Heart left ventricle (tissue), 16 donors: ENCODE results near the gene COPS7B. TPM values are rescaled to one million over a fixed set of nuclear protein-coding genes. Genes with fewer than 3 reads are reported as not detected.
A peak's percentile ranks its signal among the peaks of the same experiment; 100 is the strongest.

Experiments used
- ATAC-seq, 4 donors: fragments of 200-7000 bp; cut with Tn5 transposase; one replicate each; pipeline ENCODE4 v1.9.1; 2020 to 2022; ENCODE audit warnings: moderate library complexity in 4 of 4, mild to moderate bottlenecking in 3 of 4, moderate number of reproducible peaks in 1 of 4
- DNase-seq, 5 donors: peaks; one replicate each; pipeline ENCODE4 v3.0.0-alpha.2; 2020
- H3K27ac ChIP-seq, 12 donors: fragments of 200-600 bp; sonication (generic) in 4 of 12; one replicate each; pipeline versions ENCODE4 v1.5.0 to v1.8.0; 2016 to 2022; ENCODE audit warnings: mild to moderate bottlenecking in 2 of 12
- H3K27me3 ChIP-seq, 9 donors: fragments of 200-600 bp; sonication (generic) in 2 of 9; one replicate each; pipeline versions ENCODE4 v1.5.1 to v1.8.0; 2016 to 2022; ENCODE audit warnings: mild to moderate bottlenecking in 3 of 9
- H3K36me3 ChIP-seq, 9 donors: fragments of 200-600 bp; sonication (generic) in 2 of 9; one replicate each; pipeline versions ENCODE4 v1.5.0 to v1.8.0; 2018 to 2022; ENCODE audit warnings: mild to moderate bottlenecking in 2 of 9
- H3K4me1 ChIP-seq, 12 donors: fragments of 200-600 bp; sonication (generic) in 4 of 12; one replicate each; pipeline versions ENCODE4 v1.5.0 to v1.8.0; 2016 to 2022; ENCODE audit warnings: mild to moderate bottlenecking in 3 of 12
- H3K4me3 ChIP-seq, 12 donors: fragments of 200-600 bp; sonication (generic) in 4 of 12; one replicate each; pipeline versions ENCODE4 v1.5.0 to v1.8.0; 2017 to 2022; ENCODE audit warnings: mild to moderate bottlenecking in 9 of 12, moderate library complexity in 4 of 12
- H3K9me3 ChIP-seq, 12 donors: fragments of 200-600 bp; sonication (generic) in 4 of 12; one replicate each; pipeline versions ENCODE4 v1.5.0 to v1.8.0; 2016 to 2022; ENCODE audit warnings: mild to moderate bottlenecking in 1 of 12
- POLR2A ChIP-seq, 2 donors: fragments of 450-650 bp; IDR thresholded peaks; one replicate each; pipeline ENCODE4 v1.6.1; 2017; ENCODE audit warnings: antibody characterized with exemption in 2 of 2, mild to moderate bottlenecking in 2 of 2, moderate library complexity in 2 of 2
- WGBS, 4 donors: extraction: QIAGEN DNeasy Blood & Tissue Kit in 2 of 4; methylation state at CpG; one replicate each; pipeline versions ENCODE4 v1.1.5 to v1.1.7; 2013 to 2018; 5-methylcytosine and 5-hydroxymethylcytosine counted together
- intact Hi-C, 10 donors: fragments of 100-400 bp; cut with DNase I; formaldehyde crosslinking; loops; one replicate each; pipeline versions ENCODE4 v1.11.1 to v1.14.2; 2022
- polyA plus RNA-seq, 2 donors: library from polyadenylated mRNA; stranded (reverse); fragments of 200-250 nt; gene quantifications; one replicate each; pipeline ENCODE4 v1.2.3, GENCODE V29; 2013
- total RNA-seq, 9 donors: library from RNA; depleted of rRNA in 2 of 9; stranded (reverse); fragments of >200 nt in 2 of 9; fragmentation: NEBNext Ultra II Directional in 3 of 9; extraction: Animal tissue kit (Norgen Biotek cat#: 25700) in 3 of 9; gene quantifications; one replicate each; pipeline versions ENCODE4 v1.1.0 to v1.2.4, GENCODE V29; 2016 to 2023
- TF ChIP-seq, protein P1 (sequence below), 12 donors: fragments of 200-600 bp; sonication (generic) in 4 of 12; IDR thresholded peaks; one replicate each; pipeline versions ENCODE4 v1.5.0 to v1.8.0; 2018 to 2022; ENCODE audit warnings: antibody characterized with exemption in 12 of 12, mild to moderate bottlenecking in 5 of 12
- donor health status: ischemic (EF 13 %, LVEDD 7.1; RV severe dilation, severe dysfunction).
- donor health status: healthy with polysubstance abuse.
- donor health status: DM: no; HTN: yes; CAD: no.
- donor health status: DM: no; HTN: no; CAD: no.
- donor health status: ischemic (EF 25% LVEDD 6.9; RV normal size, moderate dysfunction).
- donor health status: ischemic (EF 25% LVEDD 5.7; RV mildly dilated, moderate dysfunction).
- donor health status: healthy.
- donor health status: DM: yes; HTN: yes; CAD: no.
- donor health status: ischemic (EF 35%, LVEDD 5.7; RV mildly dilated, moderate dysfunction).
- donor health status: nonischemic (EF 11% LVEDD 7.7; RV severe dilation, severe dysfunction).
- donor health status: DM: yes; HTN: yes; CAD: no.
- donor health status: PGD.
- donor health status: ischemic (EF 29% LVEDD 5.4; RV normal size, mild dysfunction).
- donor health status: nonischemic (EF 23%, LVEDD 6.1; RV moderate dilation, normal function).

The COPS7B gene
- total and polyA plus RNA-seq, 11 donors, result 12.3 to 27.7 (median 18.9) TPM

DNA sequence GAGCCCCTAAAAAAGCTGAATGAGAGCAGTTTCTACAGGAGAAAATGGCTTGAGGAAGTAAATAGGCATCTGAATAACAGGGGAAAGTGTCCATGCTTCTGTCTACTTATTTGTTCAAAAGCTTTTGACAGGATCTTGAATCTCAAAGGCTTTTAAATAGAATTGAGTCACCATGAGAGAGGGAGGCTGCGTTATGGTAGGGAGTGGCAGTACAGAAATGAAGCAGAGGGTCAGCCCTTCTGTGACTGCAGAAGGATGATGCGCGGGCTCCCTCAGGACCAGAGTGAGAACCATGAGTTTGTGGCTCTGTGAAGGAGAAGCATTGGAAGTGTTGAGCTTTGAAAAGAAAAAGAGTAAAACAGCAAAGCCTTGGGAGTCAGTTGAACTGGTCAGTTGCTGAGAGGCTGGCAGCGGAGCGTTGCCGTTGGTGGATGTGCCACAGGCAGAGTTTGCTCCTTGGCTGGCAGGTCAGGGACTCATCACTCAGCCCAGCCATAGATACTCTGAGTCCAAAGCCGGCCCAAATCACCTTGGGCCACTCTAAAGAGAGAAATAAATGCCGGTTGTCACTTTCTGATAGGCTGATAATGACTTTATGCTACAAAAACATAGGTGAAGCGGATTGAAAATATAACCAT, 17.4 kb downstream of the COPS7B start:
- Histone ChIP-seq H3K4me1 (no peaks in the 10 kb centered on the region), H3K36me3 (peaks cover 0 to 99% (median 87%) of the 10 kb centered on the region in 9 donors), H3K4me3 (no peak overlapping the region), H3K27ac (no peak overlapping the region), H3K27me3 (no peaks in the 10 kb centered on the region), H3K9me3 (no peaks in the 10 kb centered on the region)
- ATAC-seq (no peak), DNase-seq (no peak)
- TF ChIP-seq POLR2A (IDR thresholded peaks at IDR 0.05), result no peak
- TF ChIP-seq, protein P1, sequence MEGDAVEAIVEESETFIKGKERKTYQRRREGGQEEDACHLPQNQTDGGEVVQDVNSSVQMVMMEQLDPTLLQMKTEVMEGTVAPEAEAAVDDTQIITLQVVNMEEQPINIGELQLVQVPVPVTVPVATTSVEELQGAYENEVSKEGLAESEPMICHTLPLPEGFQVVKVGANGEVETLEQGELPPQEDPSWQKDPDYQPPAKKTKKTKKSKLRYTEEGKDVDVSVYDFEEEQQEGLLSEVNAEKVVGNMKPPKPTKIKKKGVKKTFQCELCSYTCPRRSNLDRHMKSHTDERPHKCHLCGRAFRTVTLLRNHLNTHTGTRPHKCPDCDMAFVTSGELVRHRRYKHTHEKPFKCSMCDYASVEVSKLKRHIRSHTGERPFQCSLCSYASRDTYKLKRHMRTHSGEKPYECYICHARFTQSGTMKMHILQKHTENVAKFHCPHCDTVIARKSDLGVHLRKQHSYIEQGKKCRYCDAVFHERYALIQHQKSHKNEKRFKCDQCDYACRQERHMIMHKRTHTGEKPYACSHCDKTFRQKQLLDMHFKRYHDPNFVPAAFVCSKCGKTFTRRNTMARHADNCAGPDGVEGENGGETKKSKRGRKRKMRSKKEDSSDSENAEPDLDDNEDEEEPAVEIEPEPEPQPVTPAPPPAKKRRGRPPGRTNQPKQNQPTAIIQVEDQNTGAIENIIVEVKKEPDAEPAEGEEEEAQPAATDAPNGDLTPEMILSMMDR (IDR thresholded peaks at IDR 0.05), result no peak
- intact Hi-C loops, result no loop called here
- 85 to 95% (median 89%) methylated on average over 9 of the region's 9 CpGs for WGBS, 4 donors

DNA sequence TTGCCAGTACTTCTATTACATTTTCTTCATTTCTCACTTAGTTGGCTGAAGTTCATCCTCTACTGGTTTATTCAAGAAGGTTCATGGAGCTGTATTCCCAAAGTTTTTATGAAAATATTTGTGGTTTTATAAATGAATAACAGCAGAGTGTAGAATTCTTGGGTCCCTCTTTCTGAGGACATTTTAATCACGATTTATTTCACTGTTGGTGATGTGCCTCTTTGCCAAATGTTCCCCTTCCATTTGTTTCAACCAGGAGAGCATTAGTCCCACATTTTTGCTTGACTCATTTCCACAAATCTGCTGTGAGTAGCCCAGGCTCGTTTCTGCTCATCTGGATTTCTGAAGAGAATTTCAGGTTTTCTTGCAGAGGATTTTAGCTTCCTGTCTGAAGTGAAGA, 20.8 kb downstream of the COPS7B start:
- no peak for TF ChIP-seq POLR2A (IDR thresholded peaks at IDR 0.05)
- TF ChIP-seq, protein P1 (IDR thresholded peaks at IDR 0.05), result no peak
- H3K4me3 ChIP-seq, result no peak overlapping the region
- peaks cover 0 to 2% (median 0%) of the 10 kb centered on the region in 12 donors for H3K4me1 ChIP-seq
- intact Hi-C loops, result no loop called here
- H3K27ac ChIP-seq, result no peak overlapping the region
- DNase-seq (no peak), ATAC-seq (no peak)
- H3K9me3 ChIP-seq, result no peaks in the 10 kb centered on the region
- H3K27me3 ChIP-seq, result no peaks in the 10 kb centered on the region
- peaks cover 0 to 96% (median 85%) of the 10 kb centered on the region in 9 donors for H3K36me3 ChIP-seq
- 82 to 91% (median 85%) methylated on average over 2 of the region's 2 CpGs for WGBS, 4 donors

DNA sequence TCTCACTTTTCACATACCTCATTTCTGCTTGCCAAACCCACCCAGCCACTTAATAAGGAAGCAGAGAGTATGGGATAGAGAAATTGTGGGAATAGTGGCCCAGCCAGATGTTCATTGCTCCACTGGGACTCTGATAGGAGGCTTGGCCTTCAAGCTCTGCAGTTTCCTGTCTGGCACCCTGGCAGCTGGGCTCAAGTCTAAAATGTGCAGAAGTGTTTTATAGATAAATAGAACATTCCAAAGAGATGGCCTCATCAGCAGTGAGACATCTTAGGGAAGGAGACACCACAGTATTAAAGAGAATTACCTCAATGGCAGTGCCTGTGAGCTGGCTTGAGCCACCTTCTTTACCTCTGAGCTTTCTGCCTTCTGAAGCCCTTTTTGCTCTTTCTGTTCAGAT, 24.7 kb downstream of the COPS7B start:
- H3K4me3 ChIP-seq, result no peak overlapping the region
- peak in 1 of 4 donors; percentile 59 for ATAC-seq
- peaks cover 0 to 2% (median 0%) of the 10 kb centered on the region in 12 donors for H3K4me1 ChIP-seq
- DNase-seq, result no peak
- H3K36me3 ChIP-seq, result peaks cover 0 to 81% (median 62%) of the 10 kb centered on the region in 9 donors
- H3K9me3 ChIP-seq, result peaks cover 0 to 10% (median 0%) of the 10 kb centered on the region in 12 donors
- no peak for TF ChIP-seq POLR2A (IDR thresholded peaks at IDR 0.05)
- TF ChIP-seq, protein P1 (IDR thresholded peaks at IDR 0.05), result no peak
- H3K27me3 ChIP-seq, result no peaks in the 10 kb centered on the region
- no peak overlapping the region for H3K27ac ChIP-seq
- intact Hi-C loops, result no loop called here

DNA sequence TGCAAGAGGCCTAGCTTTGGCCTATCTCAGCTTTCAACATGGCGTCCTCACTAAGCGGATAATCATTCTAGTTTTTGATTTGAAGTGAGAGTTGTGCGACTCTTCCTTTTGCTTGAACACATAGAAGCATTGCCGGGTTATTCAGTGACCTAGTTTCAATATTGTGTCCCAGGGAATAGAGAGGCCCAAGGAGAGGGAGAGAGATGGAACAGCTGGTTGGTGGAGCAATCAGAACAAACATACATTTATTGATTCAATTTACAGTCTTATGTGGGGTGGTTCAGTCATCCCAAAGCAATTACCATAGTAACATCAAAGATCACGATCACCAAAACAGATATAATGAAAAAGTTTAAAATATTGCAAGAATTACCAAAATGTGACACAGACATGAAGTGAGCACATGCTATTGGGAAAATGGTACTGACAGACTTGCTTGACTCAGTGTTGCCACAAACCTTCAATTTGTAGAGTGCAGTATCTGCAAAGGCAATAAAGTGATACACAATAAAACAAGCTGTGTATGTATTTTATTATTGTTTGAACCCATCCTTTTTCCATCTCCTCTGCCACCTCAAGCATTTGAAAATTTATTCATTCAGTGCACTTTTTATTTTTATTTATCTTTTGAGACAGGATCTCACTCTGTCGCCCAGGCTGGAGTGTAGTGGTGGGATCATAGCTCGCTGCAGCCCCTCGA, 30.2 kb downstream of the COPS7B start:
- WGBS, 4 donors, result 96 to 98% (median 97%) methylated on average over 8 of the region's 8 CpGs

More for the DNA sequence above, 30.2 kb downstream of the COPS7B start:
- DNase-seq (no peak), ATAC-seq (no peak)
- Histone ChIP-seq H3K4me1 (no peaks in the 10 kb centered on the region), H3K4me3 (no peak overlapping the region), H3K9me3 (peaks cover 0 to 13% (median 0%) of the 10 kb centered on the region in 12 donors), H3K36me3 (peaks cover 0 to 29% (median 13%) of the 10 kb centered on the region in 9 donors), H3K27me3 (no peaks in the 10 kb centered on the region), H3K27ac (no peak overlapping the region)
- intact Hi-C loops, result no loop called here
- TF ChIP-seq POLR2A (IDR thresholded peaks at IDR 0.05), result no peak
- TF ChIP-seq, protein P1 (IDR thresholded peaks at IDR 0.05), result no peak
